HG02678 (cell line): ENCODE results near the gene CAMSAP1.
"Not testable (repeated sequence)": the region's sequence is repeated elsewhere in the genome, so short reads cannot be mapped to it uniquely, and the experiment has no call there.

ENCODE experiments used
- ATAC-seq: cut with Tn5 transposase; IDR thresholded peaks from one replicate; pipeline ENCODE4 v1.9.1; 2021; ENCODE audit warnings: mild to moderate bottlenecking, moderate library complexity; ENCODE audit not compliant: unreplicated experiment

The CAMSAP1 gene, protein sequence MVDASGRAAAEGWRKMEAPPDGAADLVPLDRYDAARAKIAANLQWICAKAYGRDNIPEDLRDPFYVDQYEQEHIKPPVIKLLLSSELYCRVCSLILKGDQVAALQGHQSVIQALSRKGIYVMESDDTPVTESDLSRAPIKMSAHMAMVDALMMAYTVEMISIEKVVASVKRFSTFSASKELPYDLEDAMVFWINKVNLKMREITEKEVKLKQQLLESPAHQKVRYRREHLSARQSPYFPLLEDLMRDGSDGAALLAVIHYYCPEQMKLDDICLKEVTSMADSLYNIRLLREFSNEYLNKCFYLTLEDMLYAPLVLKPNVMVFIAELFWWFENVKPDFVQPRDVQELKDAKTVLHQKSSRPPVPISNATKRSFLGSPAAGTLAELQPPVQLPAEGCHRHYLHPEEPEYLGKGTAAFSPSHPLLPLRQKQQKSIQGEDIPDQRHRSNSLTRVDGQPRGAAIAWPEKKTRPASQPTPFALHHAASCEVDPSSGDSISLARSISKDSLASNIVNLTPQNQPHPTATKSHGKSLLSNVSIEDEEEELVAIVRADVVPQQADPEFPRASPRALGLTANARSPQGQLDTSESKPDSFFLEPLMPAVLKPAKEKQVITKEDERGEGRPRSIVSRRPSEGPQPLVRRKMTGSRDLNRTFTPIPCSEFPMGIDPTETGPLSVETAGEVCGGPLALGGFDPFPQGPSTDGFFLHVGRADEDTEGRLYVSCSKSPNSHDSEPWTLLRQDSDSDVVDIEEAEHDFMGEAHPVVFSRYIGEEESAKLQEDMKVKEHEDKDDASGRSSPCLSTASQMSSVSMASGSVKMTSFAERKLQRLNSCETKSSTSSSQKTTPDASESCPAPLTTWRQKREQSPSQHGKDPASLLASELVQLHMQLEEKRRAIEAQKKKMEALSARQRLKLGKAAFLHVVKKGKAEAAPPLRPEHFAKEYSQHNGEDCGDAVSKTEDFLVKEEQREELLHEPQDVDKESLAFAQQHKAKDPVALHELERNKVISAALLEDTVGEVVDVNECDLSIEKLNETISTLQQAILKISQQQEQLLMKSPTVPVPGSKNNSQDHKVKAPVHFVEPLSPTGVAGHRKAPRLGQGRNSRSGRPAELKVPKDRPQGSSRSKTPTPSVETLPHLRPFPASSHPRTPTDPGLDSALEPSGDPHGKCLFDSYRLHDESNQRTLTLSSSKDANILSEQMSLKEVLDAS (N-terminal part only)

DNA sequence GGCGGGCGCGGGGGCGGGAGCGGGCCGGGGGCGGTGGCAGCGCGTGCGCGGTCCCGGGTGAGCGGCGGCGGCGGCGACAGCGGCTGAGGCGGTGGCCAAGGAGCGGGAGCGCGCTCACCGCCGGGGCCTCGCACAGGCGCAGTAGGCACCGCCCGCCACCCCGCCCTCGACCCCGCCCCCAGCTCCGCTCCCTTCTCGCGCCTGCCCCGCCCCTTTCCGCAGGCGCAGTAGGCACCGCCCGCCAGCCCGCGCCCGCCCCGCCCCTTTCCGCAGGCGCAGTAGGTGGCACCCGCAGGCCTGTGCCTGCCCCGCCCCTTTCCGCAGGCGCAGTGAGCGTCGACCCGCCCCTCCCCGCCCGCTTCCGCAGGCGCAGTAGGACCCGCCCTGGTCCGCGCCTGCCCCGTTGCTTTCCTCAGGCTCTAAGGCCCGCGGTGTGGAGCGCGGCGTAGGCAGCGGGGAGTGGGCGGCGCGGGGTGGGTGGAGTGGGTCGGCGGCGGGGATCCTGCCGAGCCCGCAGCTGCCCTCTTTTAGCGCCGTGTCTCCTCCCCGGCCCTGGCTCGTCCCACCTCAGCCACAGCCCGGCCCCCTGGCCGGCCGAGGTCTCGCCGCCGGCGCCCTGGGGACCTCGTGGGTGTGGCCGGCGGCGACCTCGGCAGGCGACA lies at the start of gene CAMSAP1:
Gene CAMSAP1, minus strand, starts transcription at position 116 of the 662 bp plus-strand sequence. CDS start 387 bp downstream, outside the sequence.
- ATAC-seq, result peak; percentile 80

DNA sequence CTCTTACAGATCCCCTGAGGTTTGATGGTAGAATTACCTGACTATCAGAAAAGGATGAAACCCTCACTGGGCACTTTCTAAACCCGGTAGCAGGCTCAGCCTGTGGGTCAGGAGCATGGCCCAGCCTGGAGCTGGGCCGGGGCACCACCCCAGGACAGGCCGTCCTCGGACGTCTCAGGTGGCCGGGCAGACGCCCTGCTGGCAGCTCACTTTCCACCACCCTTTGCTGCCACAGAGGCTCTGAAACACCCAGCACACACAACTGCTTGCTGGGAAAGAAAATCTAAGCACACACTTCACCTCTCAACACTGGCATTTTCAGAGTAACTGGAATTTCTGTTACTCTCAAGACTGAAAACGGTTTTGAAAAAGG lies 49.4 kb upstream of the CAMSAP1 start:
- ATAC-seq, result no peak

DNA sequence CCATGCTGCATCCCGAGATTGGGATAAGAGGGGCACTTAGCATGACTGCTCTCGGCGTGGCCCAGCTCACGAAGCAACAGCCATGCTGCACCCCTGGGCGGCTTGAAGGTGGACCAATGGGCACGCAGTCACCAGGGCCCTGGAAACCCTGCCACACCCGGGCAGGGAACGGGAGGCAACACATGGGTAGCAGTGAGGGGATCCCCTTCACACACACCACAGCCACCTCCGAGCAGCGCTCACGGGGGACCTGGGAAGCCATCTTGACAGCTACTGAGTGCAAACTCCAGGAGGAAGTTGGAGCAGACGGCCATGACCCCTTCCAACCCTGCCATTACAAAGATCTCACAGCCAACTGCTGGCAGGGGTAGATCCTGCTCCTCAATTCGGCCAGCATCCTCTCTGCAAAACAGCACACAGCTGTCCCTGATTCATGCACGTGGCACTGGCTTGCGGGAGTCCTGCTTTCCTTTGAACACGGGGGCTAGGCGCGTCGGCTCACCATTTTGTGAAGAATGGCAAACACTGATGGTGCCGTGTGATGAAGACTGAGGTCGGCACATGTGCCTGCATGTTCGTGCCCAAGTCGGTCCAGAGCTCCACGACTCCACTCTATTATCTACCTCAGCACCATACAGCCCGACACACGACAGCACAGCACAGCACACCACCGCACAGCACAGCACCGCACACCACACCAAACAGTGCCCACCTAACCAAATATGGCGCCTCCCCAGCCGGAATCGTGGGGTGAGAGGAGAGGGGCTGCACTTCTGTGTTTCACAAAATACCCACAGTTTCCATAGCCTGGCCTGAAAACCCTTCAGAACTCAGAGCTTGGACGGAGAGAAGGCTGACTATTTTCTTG lies 48.8 kb upstream of the CAMSAP1 start:
- no peak for ATAC-seq

DNA sequence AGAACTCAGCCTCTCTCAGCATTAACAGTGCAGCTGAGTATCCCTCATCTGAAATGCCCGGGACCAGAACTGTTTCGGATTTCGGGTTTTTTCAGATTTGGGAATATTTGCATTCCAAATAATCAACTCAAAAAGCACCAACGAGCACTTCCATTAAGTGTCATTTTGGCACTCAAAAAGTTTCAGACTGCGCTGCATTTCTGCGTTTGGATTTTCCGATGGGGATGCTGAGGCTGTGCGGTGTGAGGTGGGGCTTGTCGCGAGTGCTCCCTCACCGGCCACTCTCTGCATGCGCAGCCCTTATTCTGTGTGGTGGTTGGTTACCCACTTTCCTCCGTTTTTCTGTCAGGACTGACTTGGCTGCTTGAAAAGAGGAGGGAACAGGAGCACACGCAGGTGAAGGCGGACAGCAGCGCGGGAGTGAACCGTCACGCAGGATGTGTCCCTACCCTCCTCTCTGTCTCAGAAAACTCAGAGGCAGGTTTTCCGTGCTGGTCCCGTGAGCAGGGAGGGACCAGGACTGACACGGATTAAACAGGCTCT lies 45.4 kb upstream of the CAMSAP1 start:
- ATAC-seq, result no peak

DNA sequence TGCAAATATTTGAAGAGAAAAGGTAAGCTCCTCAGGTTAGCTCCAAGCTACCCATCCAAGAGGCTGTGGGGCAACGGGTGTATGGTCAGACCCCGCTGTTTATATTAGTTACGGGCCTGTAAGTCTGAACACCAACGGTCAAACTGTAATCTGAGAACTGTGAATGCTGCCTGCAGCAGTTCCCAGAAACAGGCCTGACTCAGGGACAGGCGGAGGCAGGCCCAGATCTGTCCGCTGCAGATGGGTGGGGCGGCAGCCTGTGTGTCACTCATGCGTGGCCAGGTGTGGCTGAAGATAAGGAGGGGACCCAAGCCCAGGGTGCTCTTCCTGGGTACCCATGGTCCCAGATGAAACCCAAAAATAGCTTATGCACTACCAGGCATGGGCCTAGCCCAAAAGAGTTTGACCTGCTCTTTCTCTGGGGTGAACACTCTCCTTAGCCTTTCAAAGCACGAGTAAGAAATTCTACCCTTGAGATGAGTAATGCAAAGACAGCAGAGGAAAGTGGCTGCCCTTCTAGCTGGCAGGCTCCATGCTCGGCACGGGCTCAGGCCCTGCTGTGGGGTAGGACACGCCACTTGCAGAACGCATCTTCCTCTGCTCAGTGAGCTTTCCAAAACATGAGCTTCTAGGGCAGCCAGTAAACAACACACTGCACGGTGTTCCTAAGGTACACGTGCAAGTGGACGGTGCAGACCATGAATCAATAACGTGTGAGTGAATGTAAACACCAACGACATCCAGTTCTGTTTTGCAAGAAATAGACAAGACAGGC lies 44.7 kb upstream of the CAMSAP1 start:
- no peak for ATAC-seq

DNA sequence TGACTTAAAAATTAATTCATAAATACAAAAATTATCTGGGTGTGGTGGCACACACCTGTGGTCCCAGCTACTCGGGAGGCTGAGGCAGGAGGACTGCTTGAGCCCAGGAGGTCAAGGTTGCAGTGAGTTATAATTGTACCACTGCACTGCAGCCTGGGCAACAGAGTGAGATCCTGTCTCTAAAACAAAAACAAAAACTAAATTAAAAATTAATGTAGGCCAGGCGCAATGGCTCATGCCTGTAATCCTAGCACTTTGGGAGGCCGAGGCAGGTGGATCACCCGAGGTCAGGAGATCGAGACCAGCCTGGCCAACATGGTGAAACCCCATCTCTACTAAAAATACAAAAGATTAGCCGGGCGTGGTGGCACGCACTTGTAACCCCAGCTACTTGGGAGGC lies 44.0 kb upstream of the CAMSAP1 start:
- not testable (repeated sequence) for ATAC-seq

DNA sequence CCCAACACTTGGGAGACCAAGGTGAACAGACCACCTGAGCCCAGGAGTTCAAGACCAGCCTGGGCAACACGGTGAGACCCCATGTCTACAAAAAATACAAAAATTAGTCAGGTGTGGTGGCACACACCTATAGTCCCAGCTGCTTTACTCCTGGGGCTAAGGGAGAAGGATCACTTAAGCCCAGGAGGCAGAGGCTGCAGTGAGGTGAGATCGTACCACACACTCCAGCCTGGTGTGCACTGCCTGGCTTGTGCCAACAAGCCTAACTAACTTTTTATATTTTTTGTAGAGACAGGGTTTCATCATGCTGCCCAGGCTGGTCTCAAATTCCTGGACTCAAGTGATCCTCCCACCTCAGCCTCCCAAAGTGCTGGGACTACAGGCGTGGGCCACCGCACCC lies 43.5 kb upstream of the CAMSAP1 start:
- ATAC-seq, result not testable (repeated sequence)

DNA sequence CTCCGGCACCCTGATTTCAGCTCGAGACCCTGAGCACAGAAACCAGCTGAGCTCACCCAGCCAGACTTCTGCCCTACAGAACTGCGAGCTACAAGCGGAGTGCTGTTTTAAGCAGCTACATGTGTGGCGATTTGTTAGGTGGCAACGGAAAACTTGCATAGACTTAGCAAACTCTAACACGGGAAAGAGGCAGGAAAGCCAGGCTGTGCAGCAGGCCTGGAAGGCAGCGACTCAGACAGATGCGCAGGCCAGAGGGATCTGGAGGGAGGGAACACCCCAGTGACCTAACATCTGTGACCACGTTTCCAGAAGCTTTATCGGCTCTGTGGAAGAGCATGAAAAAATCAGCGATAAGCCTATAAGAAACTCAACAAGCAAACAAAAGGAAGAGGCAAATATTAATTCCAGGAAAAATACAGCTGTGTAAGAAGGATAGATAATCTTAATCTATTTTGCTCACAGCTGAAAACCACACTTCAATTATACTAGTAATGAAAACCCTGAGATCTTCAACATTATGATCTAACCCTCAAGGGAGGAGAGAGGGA lies 42.9 kb upstream of the CAMSAP1 start:
- no peak for ATAC-seq

DNA sequence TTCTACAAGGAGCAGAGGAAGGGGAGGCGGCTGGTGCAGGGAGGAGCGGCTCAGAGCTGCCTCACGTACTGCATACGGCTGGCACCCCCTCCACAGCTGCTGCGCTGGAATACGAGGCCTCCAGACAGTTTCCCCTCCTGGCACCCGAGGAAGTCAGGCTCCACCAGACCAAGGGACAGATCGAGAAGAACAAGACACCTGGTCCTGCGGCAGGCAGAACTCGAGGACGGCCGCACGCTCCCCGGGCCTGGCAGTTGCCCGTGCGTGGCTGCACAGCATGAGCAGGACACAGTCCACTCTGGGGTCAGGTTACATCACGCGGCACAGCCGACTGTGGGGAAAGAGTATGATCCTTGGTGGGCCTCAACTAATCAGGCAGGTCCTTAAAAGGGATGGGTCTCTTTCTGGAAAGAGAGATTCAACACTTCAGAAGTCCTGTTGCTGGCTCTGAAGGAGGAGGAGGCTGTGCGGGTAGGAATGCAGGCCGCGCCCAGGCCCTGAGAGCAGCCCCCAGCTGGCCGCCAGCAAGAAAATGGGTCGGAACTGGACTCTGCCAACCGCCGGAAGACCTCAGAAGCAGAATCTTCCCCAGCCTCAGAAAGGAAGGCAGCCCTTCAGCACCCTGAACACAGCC lies 42.3 kb upstream of the CAMSAP1 start:
- ATAC-seq, result no peak

DNA sequence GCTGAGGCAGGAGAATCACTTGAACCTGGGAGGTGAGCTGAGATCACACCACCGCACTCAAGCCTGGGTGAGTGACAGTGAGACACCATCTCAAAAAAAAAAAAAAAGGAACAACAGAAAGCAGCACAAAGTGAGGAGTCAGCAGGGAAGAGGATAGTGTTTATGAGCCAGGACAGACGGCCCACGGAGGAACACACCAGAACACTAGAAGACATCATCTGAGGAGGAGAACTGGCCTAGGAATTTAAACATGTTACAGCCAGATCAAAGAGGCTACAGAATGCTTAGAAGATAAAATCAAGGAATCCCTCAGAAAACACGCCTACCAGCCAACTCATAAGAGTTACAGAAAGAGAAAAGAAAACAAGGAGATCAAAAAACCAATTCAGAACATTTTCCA lies 41.6 kb upstream of the CAMSAP1 start:
- no peak for ATAC-seq

DNA sequence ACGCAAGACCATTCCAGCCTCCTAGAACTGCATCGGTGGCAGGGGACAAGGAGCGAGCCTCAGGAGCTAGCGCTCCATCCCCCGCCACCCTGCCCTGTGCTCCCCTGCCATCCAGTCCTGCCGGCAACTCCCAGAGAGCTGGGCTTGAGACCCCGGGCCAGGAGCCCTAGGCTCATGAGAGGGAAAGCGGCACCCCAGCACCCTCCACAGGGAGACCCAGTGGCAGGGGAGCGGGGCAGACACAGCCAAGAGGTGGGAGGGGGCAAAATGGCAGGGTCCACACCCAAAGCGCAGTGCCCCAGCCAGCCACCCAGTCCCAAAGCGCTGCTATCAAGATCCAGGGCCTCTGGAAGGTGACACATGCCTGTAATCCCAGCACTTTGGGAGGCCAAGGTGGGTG lies 41.1 kb upstream of the CAMSAP1 start:
- no peak for ATAC-seq

DNA sequence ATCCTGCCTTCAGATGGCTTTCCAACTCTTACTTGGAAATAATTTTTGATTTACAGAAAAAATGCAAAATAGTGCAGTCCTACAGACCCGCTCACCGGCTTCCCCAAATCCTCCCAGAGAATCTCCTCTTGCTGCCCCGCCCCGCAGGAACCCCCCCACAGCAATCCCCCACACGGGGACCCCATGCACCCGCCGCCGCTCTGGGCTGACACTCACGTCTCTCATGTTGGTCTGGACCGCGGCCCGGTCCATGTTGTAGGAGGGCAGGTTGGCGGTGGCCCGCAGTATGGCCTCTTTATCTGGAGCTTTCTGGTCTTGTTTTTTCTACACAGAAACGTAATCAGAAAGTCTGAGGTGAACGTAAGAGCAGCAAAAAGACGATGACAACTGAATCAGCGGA lies 40.2 kb upstream of the CAMSAP1 start:
- no peak for ATAC-seq

DNA sequence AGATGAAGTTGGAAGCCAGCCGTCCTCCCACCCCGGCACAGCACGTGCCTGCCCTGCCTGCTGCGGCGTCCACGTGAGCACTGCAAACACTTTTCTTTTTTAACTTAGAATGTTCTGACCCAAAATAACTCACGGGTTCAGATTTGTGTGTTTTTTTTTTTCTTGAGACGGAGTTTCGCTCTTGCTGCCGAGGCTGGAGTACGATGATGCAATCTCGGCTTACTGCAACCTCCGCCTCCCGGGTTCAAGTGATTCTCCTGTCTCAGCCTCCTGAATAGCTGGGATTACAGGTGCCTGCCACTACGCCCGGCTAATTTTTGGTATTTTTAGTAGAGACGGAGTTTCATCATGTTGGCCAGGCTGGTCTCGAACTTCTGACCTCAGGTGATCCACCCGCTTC lies 39.8 kb upstream of the CAMSAP1 start:
- not testable (repeated sequence) for ATAC-seq

DNA sequence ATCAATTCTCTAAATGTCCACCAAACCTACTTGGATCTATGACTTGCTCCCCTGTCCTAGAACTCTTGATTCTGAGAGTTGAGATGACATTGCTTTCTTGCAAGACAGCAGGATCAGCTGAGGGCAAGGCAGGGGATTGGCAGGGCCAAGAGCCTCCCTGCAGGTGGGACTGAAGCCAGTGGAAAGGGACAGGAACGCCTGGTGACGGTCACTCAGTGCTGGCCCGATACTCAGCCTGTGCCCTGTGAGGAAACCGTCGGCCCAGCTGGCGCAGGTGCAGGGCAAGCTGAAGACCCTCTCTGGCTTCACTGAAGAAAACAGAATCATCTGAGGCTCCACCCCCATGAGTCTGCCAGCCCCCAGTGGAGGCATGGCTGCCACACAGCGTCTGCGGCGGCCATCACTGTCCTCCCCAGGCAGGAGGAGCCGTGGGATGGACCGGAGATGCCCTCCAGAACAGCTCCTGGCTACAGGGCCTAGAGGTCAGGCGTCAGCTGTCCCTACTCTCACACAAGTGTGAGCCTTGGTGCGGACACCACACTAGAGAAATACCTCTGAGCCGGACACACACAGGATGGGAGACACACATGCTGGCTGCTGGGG lies 39.1 kb upstream of the CAMSAP1 start:
- no peak for ATAC-seq

DNA sequence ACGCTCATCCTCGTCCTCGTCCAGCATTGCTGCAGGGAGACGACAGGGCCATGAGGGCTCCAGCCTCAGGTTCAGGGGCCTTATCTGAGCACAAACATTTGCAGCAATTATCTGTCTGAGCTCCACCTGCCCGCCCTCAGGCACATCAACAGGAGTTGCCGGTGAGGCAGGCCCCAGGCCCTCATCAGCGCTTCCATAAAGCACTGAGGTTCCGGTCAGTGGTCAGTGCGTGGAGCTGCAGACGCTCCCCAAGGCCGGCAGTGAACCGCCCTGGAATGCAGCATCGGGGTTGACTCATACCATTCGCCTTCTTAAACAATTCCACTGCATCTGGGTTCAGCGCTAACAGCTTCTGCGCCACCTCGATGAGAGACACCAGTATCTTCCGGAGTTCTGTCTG lies 38.6 kb upstream of the CAMSAP1 start:
- ATAC-seq, result no peak

DNA sequence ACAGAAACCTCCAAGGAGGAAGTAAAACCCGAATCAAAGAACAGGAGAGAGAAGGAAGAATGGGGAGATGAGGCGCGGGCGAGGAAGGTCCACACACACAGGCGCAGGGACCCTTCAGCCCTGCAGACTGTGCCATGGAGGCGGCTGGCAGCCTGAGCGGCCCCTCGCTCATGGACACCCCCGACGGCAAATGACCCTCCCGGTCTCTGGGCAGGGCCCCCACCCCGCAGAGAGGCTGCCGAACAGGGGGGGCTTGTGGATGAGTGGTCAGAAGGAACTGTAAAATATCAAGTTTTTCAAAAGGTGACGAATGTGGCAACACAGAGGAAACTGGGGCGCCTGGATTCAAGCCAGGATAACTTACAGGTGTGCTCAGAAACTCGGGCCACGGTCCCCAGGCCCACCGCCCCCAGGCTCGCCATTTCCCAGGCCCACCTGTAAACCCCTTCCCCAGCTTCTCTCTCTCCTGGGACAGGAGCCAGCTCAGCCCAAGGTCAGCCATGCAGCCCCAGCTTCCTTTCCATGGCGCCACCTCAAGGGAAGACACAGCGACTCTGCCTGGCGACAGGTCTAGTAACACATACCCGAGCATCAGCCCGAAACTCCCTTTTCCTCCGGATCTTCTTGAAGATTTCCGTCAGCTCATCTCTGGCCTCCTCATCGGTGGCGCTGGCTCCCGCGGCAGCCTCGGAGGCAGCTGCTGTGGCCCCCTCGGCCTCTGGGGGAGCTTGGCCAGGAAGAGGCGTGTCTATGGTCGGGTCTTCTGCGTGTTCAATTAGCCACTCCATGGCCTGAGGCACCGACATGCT lies 37.3 kb upstream of the CAMSAP1 start:
- ATAC-seq, result no peak

DNA sequence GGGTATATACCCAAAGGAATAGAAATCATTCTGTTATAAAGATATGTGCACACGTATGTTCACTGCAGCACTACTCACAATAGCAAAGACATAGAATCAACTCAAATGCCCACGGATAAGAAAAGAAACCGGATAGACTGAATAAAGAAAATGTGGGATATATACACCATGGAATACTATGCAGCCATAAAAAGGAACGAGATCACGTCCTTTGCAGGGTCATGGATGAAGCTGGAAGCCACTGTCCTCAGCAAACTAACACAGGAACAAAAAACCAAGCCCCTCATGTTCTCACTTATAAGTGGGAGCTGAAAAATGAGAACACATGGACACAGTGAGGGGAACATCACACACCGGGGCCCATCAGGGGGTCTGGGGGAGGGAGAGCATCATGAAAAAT lies 36.3 kb upstream of the CAMSAP1 start:
- ATAC-seq, result not testable (repeated sequence)
